Measurements from ENCODE around the gene UBTD1. TPM values are rescaled to one million over a fixed set of nuclear protein-coding genes. Genes with fewer than 3 reads are reported as not detected.

Gene UBTD1
- total RNA-seq, 1 experiment from 2014 or later: 9.3 TPM

DNA sequence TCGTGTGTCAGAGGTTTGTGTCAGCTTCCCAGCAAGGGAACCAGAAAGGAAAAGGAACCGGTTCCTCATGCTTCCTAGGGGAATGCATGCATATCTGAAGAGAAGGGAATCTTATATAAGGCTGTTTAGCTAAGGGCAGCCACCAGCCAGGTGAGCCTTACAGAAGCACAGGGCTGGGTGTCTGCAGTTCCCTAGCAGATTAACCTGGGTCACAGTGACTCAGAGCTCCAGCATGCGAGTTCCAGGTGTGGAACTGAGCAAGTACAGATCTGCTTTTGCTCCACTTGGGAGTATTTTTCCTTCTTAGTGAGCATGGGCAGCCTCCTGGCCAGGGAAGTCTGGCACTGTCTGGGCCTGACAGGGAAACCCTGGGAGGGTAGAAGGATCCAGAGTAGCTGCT lies 72.9 kb downstream of the UBTD1 start:
- Mint-ChIP-seq H3K27ac (ENCODE audit: unreplicated experiment) (peak overlapping the region; percentile 64), H3K36me3 (ENCODE audit: insufficient read depth, unreplicated experiment) (peaks cover 4% of the 10 kb centered on the region), H3K4me3 (ENCODE audit: low read depth, unreplicated experiment) (no peak overlapping the region), H3K27me3 (ENCODE audit: unreplicated experiment) (no peaks in the 10 kb centered on the region), H3K9me3 (ENCODE audit: low read depth, unreplicated experiment) (no peaks in the 10 kb centered on the region), H3K4me1 (ENCODE audit: low read depth, unreplicated experiment) (peaks cover 45% of the 10 kb centered on the region)
- CTCF ChIA-PET: interaction anchor here (0.8 to 2.5 kb wide), 9 partner anchors 13 to 162 kb away, joined by 3 to 21 read pairs (median 5); partner anchors contain the start of genes HOGA1 and UBTD1
- DNase-seq: peak; percentile 58
- TF ChIP-seq, protein P1, sequence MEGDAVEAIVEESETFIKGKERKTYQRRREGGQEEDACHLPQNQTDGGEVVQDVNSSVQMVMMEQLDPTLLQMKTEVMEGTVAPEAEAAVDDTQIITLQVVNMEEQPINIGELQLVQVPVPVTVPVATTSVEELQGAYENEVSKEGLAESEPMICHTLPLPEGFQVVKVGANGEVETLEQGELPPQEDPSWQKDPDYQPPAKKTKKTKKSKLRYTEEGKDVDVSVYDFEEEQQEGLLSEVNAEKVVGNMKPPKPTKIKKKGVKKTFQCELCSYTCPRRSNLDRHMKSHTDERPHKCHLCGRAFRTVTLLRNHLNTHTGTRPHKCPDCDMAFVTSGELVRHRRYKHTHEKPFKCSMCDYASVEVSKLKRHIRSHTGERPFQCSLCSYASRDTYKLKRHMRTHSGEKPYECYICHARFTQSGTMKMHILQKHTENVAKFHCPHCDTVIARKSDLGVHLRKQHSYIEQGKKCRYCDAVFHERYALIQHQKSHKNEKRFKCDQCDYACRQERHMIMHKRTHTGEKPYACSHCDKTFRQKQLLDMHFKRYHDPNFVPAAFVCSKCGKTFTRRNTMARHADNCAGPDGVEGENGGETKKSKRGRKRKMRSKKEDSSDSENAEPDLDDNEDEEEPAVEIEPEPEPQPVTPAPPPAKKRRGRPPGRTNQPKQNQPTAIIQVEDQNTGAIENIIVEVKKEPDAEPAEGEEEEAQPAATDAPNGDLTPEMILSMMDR (IDR thresholded peaks at IDR 0.05; ENCODE audit: unreplicated experiment): no peak
- BruUV-seq (replicated peaks): no TSS peak
- intact Hi-C loops (cut with micrococcal nuclease; ENCODE audit: unreplicated experiment): loop anchor here (1.0 kb wide), 1 partner anchor 41 kb away; no protein-coding TSS in a partner anchor

DNA sequence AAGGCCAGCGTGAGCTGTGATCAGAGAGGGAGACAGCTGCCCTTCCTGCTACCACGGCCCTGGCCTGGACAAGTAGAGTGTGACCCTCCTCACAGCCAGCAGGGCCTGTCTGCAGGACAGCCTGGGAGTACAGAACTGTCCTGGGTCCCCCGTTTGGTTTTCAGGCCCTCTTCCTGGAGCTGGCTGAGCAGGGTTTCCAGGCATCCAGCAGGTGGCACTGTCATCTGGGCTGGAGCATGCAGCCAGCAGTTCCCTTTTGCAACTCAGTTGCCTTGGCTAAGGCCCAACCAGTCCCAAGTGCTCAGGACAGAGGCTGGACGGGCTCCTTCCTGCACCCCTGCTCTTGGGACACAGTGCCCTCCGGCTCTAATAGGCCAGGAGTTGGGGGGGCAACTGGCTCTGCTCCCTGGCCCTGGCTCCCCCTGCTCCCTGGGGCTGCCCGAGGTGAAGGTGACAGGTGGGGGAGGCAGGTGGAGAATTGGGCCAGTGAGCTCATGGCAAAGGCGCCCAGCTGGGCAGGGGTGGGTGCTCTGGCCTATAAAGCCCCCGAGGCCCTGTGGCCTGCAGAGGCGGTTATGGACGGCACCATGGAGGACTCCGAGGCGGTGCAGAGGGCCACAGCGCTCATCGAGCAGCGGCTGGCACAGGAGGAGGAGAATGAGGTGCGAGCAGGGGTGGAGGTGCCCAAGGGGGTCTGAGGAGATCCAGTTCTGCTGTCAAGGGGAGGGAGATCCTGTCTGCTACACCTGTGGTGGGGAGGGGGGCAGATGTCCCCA lies 73.7 kb downstream of the UBTD1 start, which contains the start of gene ANKRD2:
TSS of gene ANKRD2 (plus strand) at position 566 of the 776 bp plus-strand sequence. CDS start at position 576, 10 bp downstream.
- TF ChIP-seq, protein P1 (IDR thresholded peaks at IDR 0.05; ENCODE audit: unreplicated experiment): peak; percentile 34
- Mint-ChIP-seq H3K36me3 (ENCODE audit: insufficient read depth, unreplicated experiment) (peaks cover 4% of the 10 kb centered on the region), H3K9me3 (ENCODE audit: low read depth, unreplicated experiment) (no peaks in the 10 kb centered on the region), H3K27me3 (ENCODE audit: unreplicated experiment) (no peaks in the 10 kb centered on the region), H3K27ac (ENCODE audit: unreplicated experiment) (peak within 1 kb of the TSS; percentile 64), H3K4me3 (ENCODE audit: low read depth, unreplicated experiment) (peak within 1 kb of the TSS; percentile 28), H3K4me1 (ENCODE audit: low read depth, unreplicated experiment) (peaks cover 45% of the 10 kb centered on the region)
- no TSS peak for BruUV-seq (replicated peaks)
- DNase-seq: peak; percentile 81
- intact Hi-C loops (cut with micrococcal nuclease; ENCODE audit: unreplicated experiment): loop anchor here (1.0 kb wide), 1 partner anchor 40 kb away; no protein-coding TSS in a partner anchor
- CTCF ChIA-PET: interaction anchor here (0.8 to 2.5 kb wide), 9 partner anchors 12 to 73 kb away, joined by 3 to 21 read pairs (median 5); partner anchors contain the start of genes HOGA1 and UBTD1

DNA sequence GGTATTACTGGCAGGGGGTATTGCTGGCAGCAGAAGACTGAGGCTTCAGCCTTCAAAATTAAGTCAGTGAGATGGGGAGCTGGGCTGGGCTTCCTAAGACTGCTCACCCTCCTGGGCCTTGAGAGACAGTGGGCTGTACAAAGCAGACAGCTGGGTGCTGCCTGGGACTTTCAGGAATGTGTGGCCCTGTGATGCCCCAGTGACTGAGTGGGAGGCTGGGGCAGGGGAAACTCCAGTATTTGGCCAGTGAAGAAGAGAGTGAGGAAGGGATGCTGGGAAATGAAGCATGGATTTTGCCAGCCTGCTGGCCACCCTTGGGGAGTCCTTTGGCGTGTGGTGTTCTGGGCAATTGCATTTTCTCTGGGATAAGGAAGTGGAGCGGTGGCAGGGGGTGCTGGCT lies 74.3 kb downstream of the UBTD1 start:
- H3K36me3 Mint-ChIP-seq (ENCODE audit: insufficient read depth, unreplicated experiment): peaks cover 4% of the 10 kb centered on the region
- peaks cover 45% of the 10 kb centered on the region for H3K4me1 Mint-ChIP-seq (ENCODE audit: low read depth, unreplicated experiment)
- no peaks in the 10 kb centered on the region for H3K27me3 Mint-ChIP-seq (ENCODE audit: unreplicated experiment)
- TF ChIP-seq, protein P1 (IDR thresholded peaks at IDR 0.05; ENCODE audit: unreplicated experiment): no peak
- no peak for DNase-seq
- peak overlapping the region; percentile 47 for H3K27ac Mint-ChIP-seq (ENCODE audit: unreplicated experiment)
- intact Hi-C loops (cut with micrococcal nuclease; ENCODE audit: unreplicated experiment): no loop called here
- H3K9me3 Mint-ChIP-seq (ENCODE audit: low read depth, unreplicated experiment): no peaks in the 10 kb centered on the region
- BruUV-seq (replicated peaks): no TSS peak
- CTCF ChIA-PET: interaction anchor here (1.1 to 2.5 kb wide), 3 partner anchors 12 to 39 kb away, joined by 3 to 21 read pairs (median 7); partner anchors contain the start of gene HOGA1
- peak overlapping the region; percentile 28 for H3K4me3 Mint-ChIP-seq (ENCODE audit: low read depth, unreplicated experiment)

DNA sequence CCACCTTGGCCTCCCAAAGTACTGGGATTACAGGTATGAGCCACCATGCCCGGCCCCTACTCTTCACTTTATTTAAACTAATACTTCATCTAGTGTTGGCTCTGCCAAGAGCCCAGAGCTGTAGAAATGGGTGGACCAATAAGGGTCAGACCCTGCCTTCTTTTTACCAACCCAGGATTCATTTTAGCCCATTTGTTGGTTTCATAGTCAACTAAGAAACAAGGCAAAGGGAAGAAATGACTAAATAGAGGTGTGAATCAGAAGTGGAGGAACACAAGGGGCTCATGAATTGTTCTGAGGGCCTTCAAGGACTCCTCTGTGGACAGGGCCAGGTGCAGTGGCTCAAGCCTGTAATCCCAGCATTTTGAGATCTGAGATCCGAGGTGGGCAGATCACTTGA lies 74.9 kb downstream of the UBTD1 start:
- DNase-seq: no peak
- intact Hi-C loops (cut with micrococcal nuclease; ENCODE audit: unreplicated experiment): no loop called here
- CTCF ChIA-PET: interaction anchor here (2.4 kb wide), 1 partner anchor 10 kb away, joined by 7 read pairs; the partner anchor contains the start of gene HOGA1
- Mint-ChIP-seq H3K27ac (ENCODE audit: unreplicated experiment) (no peak overlapping the region), H3K36me3 (ENCODE audit: insufficient read depth, unreplicated experiment) (peaks cover 4% of the 10 kb centered on the region), H3K4me3 (ENCODE audit: low read depth, unreplicated experiment) (no peak overlapping the region), H3K4me1 (ENCODE audit: low read depth, unreplicated experiment) (peaks cover 45% of the 10 kb centered on the region), H3K27me3 (ENCODE audit: unreplicated experiment) (no peaks in the 10 kb centered on the region), H3K9me3 (ENCODE audit: low read depth, unreplicated experiment) (no peaks in the 10 kb centered on the region)
- no TSS peak for BruUV-seq (replicated peaks)
- TF ChIP-seq, protein P1 (IDR thresholded peaks at IDR 0.05; ENCODE audit: unreplicated experiment): no peak
